Activated T-cell treated with anti-CD3 and anti-CD28 coated beads, Interleukin-2, amount 50 U/mL, for 24 hours (primary cell): ENCODE data around the gene ZNF385B.

Source experiments
- DNase-seq: peaks from one replicate; pipeline ENCODE4 v3.0.0-alpha.2; 2020
- H3K27ac Mint-ChIP-seq: 2 replicates; pipeline ENCODE4 v1.8.0; 2020; ENCODE audit warnings: mild to moderate bottlenecking, mixed read lengths
- H3K27me3 Mint-ChIP-seq: 2 replicates; pipeline ENCODE4 v1.8.0; 2020; ENCODE audit warnings: mixed read lengths
- H3K36me3 Mint-ChIP-seq: 2 replicates; pipeline ENCODE4 v1.8.0; 2020; ENCODE audit warnings: low read depth, mixed read lengths
- H3K4me1 Mint-ChIP-seq: 2 replicates; pipeline ENCODE4 v1.8.0; 2020; ENCODE audit warnings: low read depth, mixed read lengths
- H3K4me3 Mint-ChIP-seq: 2 replicates; pipeline ENCODE4 v1.8.0; 2020; ENCODE audit warnings: mild to moderate bottlenecking, moderate library complexity, mixed read lengths
- H3K9me3 Mint-ChIP-seq: 2 replicates; pipeline ENCODE4 v1.8.0; 2020; ENCODE audit warnings: mixed read lengths

ZNF385B gene

GRCh38 chr2:179579800-179580199, 281.6 kb downstream of the ZNF385B start:
- DNase-seq: no peak
- H3K4me1 Mint-ChIP-seq: no peaks in the 10 kb centered on the region
- no peak overlapping the region for H3K27ac Mint-ChIP-seq
- H3K27me3 Mint-ChIP-seq: no peaks in the 10 kb centered on the region
- no peaks in the 10 kb centered on the region for H3K9me3 Mint-ChIP-seq
- H3K36me3 Mint-ChIP-seq: no peaks in the 10 kb centered on the region
- no peak overlapping the region for H3K4me3 Mint-ChIP-seq

DNA sequence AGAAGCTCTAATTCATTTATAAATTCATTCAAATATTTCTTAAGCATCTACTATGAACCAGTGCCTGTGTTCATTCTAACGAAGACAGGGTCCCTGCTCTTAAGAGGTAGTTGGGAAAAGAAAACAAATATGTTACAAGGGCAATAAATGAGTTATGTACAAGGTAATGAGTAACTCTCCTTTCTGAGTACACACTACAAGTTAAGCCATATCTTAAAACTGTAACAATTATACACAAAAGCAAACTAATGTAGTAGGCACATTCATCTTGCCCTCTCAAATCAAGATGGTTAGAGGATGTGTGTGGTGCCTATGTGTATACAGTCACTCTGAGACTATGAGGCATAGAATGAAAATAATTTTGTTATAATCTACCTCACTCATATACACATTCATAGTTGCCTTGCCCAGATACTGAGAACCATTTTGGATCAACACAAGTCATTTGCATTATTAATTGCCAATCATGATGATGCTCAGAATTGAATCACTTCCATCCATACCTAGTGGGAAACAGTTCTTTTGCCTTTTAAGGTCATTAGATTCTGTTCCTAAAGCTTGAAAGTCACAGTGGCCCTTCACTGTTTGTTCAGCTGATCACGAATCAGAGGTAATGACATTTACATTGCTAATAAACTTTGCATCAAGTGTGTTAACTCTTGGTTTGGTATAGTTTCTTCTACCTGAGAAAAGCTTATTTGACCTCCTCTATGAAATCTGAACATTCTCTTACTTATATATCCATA, 283.1 kb downstream of the ZNF385B start:
- H3K27me3 Mint-ChIP-seq: no peaks in the 10 kb centered on the region
- H3K36me3 Mint-ChIP-seq: no peaks in the 10 kb centered on the region
- no peak overlapping the region for H3K27ac Mint-ChIP-seq
- DNase-seq: no peak
- H3K4me3 Mint-ChIP-seq: no peak overlapping the region
- H3K9me3 Mint-ChIP-seq: no peaks in the 10 kb centered on the region
- no peaks in the 10 kb centered on the region for H3K4me1 Mint-ChIP-seq

- H3K27me3 Mint-ChIP-seq: no peaks in the 10 kb centered on the region
- H3K4me3 Mint-ChIP-seq: no peak overlapping the region
- no peaks in the 10 kb centered on the region for H3K36me3 Mint-ChIP-seq
- DNase-seq: no peak
- H3K27ac Mint-ChIP-seq: no peak overlapping the region
- no peaks in the 10 kb centered on the region for H3K4me1 Mint-ChIP-seq
- H3K9me3 Mint-ChIP-seq: no peaks in the 10 kb centered on the region
Observed at GRCh38 chr2:179574061-179574519, 287.3 kb downstream of the ZNF385B start.

GRCh38 chr2:179572544-179572943, 288.9 kb downstream of the ZNF385B start:
- no peaks in the 10 kb centered on the region for H3K9me3 Mint-ChIP-seq
- no peak overlapping the region for H3K4me3 Mint-ChIP-seq
- H3K36me3 Mint-ChIP-seq: no peaks in the 10 kb centered on the region
- no peaks in the 10 kb centered on the region for H3K27me3 Mint-ChIP-seq
- no peak for DNase-seq
- H3K27ac Mint-ChIP-seq: no peak overlapping the region
- H3K4me1 Mint-ChIP-seq: no peaks in the 10 kb centered on the region

DNA sequence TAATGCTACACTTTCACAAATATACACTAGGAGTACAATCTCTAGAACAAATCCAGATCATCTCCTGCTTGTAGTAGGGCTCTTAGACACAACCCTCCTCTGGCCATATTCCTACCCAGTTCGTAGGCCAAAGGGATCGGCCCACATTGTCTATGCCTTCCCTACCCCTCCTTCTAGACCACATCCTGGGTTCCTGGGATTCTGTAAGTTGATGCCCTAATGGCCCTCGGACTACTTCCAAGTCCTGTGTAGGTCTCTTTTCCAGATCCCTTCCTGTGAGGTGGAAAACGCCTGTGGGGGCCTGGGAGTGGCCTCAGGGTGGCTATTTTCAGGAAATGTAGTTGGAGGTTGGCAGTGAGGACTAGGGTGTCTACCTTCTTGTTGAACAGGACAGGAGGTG, 289.7 kb downstream of the ZNF385B start:
- no peaks in the 10 kb centered on the region for H3K4me1 Mint-ChIP-seq
- no peaks in the 10 kb centered on the region for H3K36me3 Mint-ChIP-seq
- no peak for DNase-seq
- H3K27me3 Mint-ChIP-seq: no peaks in the 10 kb centered on the region
- no peak overlapping the region for H3K4me3 Mint-ChIP-seq
- no peaks in the 10 kb centered on the region for H3K9me3 Mint-ChIP-seq
- H3K27ac Mint-ChIP-seq: no peak overlapping the region

- no peak for DNase-seq
- H3K4me1 Mint-ChIP-seq: no peaks in the 10 kb centered on the region
- no peaks in the 10 kb centered on the region for H3K9me3 Mint-ChIP-seq
- no peaks in the 10 kb centered on the region for H3K36me3 Mint-ChIP-seq
- no peaks in the 10 kb centered on the region for H3K27me3 Mint-ChIP-seq
- H3K4me3 Mint-ChIP-seq: no peak overlapping the region
- no peak overlapping the region for H3K27ac Mint-ChIP-seq
Observed at GRCh38 chr2:179571252-179571651, 290.2 kb downstream of the ZNF385B start.

GRCh38 chr2:179569831-179570233, 291.6 kb downstream of the ZNF385B start:
- no peaks in the 10 kb centered on the region for H3K36me3 Mint-ChIP-seq
- H3K4me1 Mint-ChIP-seq: no peaks in the 10 kb centered on the region
- H3K9me3 Mint-ChIP-seq: no peaks in the 10 kb centered on the region
- no peak for DNase-seq
- H3K27me3 Mint-ChIP-seq: no peaks in the 10 kb centered on the region
- no peak overlapping the region for H3K4me3 Mint-ChIP-seq
- no peak overlapping the region for H3K27ac Mint-ChIP-seq

- Mint-ChIP-seq H3K27me3 (peaks cover 2% of the 10 kb centered on the region), H3K9me3 (no peaks in the 10 kb centered on the region), H3K36me3 (no peaks in the 10 kb centered on the region), H3K4me3 (no peak overlapping the region), H3K4me1 (no peaks in the 10 kb centered on the region), H3K27ac (no peak overlapping the region)
- no peak for DNase-seq
Observed at GRCh38 chr2:179565807-179566206, 295.6 kb downstream of the ZNF385B start.

- DNase-seq: no peak
- peaks cover 2% of the 10 kb centered on the region for H3K27me3 Mint-ChIP-seq
- no peaks in the 10 kb centered on the region for H3K36me3 Mint-ChIP-seq
- no peak overlapping the region for H3K27ac Mint-ChIP-seq
- no peaks in the 10 kb centered on the region for H3K4me1 Mint-ChIP-seq
- H3K9me3 Mint-ChIP-seq: no peaks in the 10 kb centered on the region
- H3K4me3 Mint-ChIP-seq: no peak overlapping the region
Observed at GRCh38 chr2:179562330-179562885, 299.0 kb downstream of the ZNF385B start.

DNA sequence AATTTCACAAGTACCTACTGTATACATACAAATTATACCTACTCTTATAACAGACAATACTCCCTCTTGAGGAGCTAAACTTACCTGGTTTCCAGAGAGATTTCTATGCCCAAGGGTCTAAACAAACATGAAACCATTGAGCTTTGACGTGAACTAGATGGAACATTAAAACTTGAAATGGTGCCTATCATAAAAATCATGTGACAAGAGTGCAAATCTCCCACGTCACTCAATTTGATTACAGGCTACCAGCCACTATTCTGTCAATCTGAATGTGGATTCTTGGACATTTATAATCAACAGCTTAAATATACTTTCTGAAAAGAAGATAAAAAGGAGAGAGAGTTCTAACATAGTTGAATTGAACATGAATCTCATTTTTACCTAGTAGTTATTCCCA, 299.7 kb downstream of the ZNF385B start:
- H3K27ac Mint-ChIP-seq: no peak overlapping the region
- no peak for DNase-seq
- H3K36me3 Mint-ChIP-seq: no peaks in the 10 kb centered on the region
- no peaks in the 10 kb centered on the region for H3K9me3 Mint-ChIP-seq
- no peaks in the 10 kb centered on the region for H3K4me1 Mint-ChIP-seq
- H3K27me3 Mint-ChIP-seq: peaks cover 2% of the 10 kb centered on the region
- no peak overlapping the region for H3K4me3 Mint-ChIP-seq

GRCh38 chr2:179560257-179560735, 301.1 kb downstream of the ZNF385B start:
- peaks cover 2% of the 10 kb centered on the region for H3K27me3 Mint-ChIP-seq

GRCh38 chr2:179559108-179559806, 302.2 kb downstream of the ZNF385B start:
- Mint-ChIP-seq H3K27me3 (peaks cover 2% of the 10 kb centered on the region), H3K9me3 (no peaks in the 10 kb centered on the region), H3K36me3 (no peaks in the 10 kb centered on the region), H3K4me1 (no peaks in the 10 kb centered on the region), H3K4me3 (no peak overlapping the region), H3K27ac (no peak overlapping the region)
- DNase-seq: no peak

More at GRCh38 chr2:179560257-179560735, 301.1 kb downstream of the ZNF385B start:
- Mint-ChIP-seq H3K4me3 (no peak overlapping the region), H3K36me3 (no peaks in the 10 kb centered on the region), H3K4me1 (no peaks in the 10 kb centered on the region), H3K27ac (no peak overlapping the region), H3K9me3 (no peaks in the 10 kb centered on the region)
- DNase-seq: no peak

DNA sequence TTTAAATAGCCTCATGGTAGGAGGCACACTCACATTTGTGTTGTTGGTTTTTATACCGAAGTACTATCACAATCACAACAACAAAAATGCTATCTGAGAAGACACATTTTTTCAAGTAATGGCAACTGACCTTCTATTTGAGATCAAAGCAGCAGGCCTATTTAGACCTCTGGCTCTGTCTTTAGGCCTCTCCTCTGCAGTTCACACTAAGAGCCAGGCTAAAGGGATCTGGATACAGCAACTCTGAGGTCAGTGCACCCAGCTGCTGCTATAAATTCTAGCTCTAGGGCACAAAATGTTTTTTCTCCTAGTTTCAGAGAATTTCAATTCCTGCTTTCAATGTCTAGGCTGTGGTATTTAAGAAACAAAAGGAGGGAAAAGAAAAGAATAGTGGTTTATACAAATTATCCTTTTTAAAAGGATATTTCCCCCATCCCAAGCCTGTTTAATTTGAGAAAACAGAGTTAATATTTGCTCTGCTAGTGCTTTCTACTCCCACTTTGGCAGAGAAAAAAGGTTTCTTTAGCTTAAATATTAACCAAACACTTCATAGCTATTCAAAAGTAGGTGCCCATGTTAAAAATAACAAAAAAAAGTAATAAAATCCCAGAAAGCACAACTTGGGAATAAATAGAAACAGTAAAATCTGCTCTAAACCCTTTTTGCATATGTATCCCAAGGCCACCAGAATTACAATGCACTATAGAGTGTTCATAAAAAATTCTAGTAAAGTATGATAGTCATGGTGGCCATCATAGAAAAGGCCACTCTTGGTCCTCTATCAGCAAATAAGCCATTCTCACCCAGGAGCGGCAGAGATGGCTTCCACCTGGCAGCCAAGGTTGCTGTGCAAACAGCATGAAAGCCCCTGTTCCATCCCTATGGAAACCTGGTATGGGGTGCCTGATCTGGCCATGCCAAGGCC, 303.1 kb downstream of the ZNF385B start:
- no peak overlapping the region for H3K4me3 Mint-ChIP-seq
- no peaks in the 10 kb centered on the region for H3K36me3 Mint-ChIP-seq
- H3K4me1 Mint-ChIP-seq: no peaks in the 10 kb centered on the region
- peaks cover 2% of the 10 kb centered on the region for H3K27me3 Mint-ChIP-seq
- H3K9me3 Mint-ChIP-seq: no peaks in the 10 kb centered on the region
- H3K27ac Mint-ChIP-seq: no peak overlapping the region
- no peak for DNase-seq

GRCh38 chr2:179556425-179556824, 305.0 kb downstream of the ZNF385B start:
- Mint-ChIP-seq H3K4me1 (no peaks in the 10 kb centered on the region), H3K9me3 (no peaks in the 10 kb centered on the region), H3K36me3 (no peaks in the 10 kb centered on the region), H3K4me3 (no peak overlapping the region), H3K27ac (no peak overlapping the region), H3K27me3 (no peaks in the 10 kb centered on the region)
- DNase-seq: no peak
